DMS79 treated with DMSO at 0.1 percent for 48 hours (cell line): ENCODE data around the gene ADIRF.
"Not testable (repeated sequence)": the region's sequence is repeated elsewhere in the genome, so short reads cannot be mapped to it uniquely, and the experiment has no call there.

ENCODE experiments used
- DNase-seq: peaks from one replicate; lab custom pipeline; 2025; lab: John Stamatoyannopoulos, UW

Gene ADIRF

DNA sequence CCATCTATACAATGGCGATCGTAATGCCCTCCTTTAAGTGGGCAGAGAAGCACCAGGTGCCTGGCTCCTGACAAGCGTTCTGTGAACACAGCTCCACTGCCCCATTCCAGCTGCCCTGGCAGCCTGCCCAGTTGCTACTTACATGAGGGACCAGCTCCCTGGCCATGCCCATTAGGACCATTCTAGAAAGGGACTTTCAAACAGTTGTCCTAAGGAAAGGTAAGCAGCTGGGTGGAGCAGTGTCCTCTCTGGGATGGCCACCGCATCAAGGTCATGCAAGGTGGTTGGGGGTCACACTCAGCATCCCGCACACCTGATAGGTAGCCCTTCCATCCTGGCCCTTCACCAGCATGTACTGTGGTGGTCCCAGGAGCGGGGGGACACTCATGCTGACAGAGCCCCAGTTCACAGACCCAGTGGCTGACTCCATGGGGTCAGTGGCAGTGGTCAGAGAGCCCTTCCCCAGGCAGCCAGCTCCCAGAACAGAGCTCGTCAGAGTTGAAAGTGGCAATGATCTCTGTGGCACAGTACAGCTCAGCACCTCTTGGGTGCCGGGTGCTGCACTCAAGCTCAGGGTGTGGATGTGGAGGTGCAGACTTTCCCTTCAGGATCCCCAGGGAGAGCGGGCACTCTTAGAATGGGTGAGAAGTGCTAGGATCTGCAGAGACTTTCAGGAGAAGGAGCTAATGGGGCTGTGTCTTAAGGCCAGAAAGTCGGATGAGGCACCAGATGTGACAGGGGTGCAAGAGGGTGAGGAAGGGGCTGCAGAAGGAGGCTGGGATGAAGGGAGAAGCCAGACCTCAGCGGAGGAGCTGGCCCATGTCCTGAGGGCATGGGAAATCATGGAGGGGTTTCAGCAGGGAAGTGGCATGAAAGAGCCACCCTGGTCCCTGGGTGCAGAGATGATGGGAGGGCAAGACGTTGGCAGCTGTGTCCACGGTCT lies 21.8 kb upstream of the ADIRF start:
- DNase-seq: peak; percentile 28

DNA sequence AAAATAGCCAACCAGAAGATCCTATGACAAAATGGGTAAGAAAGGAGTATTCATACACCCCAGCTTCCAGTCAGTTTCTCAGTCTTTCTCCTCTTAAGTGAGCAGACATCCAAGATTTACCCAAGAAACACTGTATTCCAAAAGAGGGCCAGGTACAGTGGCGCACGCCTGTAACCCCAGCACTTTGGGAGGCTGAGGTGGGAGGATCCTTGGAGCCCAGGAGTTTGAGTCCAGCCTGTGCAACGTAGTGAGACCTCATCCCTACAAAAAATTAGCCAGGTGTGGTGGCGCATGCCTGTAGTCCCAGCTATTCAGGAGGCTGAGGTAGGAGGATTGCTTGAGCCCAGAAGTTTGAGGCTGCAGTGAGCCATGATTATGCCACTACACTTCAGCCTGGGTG lies 20.5 kb upstream of the ADIRF start:
- not testable (repeated sequence) for DNase-seq

- DNase-seq: no peak
Measured at GRCh38 chr10:86950349-86950748, 17.9 kb upstream of the ADIRF start.

DNA sequence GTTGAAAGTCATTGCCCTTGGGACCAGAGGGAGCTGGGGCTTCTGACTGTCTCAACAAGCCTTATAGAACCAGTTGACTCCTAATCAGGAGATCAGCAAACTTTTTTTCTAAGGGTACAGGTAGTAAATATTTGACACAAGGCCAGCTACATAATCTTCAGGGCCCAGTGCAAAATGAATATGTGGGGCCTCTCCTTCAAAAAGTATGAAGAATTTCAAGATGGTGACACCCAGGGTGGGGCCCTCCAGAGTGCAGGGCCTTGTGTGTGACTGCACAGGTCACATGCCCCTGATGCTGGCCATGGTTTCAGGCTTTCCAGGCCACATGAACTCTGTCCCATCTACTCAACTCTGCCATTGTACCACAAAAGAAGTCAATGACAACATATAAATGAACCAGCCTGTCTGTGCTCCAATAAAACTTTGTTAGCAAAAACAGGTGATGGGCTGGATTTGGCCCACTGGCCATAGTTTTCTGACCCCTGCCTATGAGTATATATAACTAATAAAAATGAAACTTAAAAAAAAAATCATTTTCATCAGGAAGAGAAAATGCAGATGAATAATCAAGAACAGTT lies 17.0 kb upstream of the ADIRF start:
- no peak for DNase-seq

DNA sequence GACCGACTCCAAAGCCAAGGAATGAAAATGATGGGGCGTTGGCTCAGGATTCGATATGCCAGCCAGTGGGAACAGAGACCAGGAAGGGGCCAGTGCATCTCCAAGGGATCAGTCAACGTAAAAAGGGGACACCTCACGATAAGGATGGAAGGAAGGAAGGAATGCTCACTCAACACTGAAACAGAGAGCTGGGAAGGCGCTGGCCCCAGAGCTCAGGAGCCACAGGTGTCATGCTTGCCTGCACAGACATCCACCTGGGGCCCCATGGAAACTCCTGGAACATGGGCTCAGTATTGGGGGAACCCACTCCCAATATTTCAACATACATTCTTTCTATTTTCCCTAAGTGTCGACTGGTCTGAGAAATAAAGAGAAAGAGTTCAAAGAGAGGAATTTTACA lies 16.2 kb upstream of the ADIRF start:
- DNase-seq: no peak

- not testable (repeated sequence) for DNase-seq
Measured at GRCh38 chr10:86952697-86953096, 15.6 kb upstream of the ADIRF start.

DNA sequence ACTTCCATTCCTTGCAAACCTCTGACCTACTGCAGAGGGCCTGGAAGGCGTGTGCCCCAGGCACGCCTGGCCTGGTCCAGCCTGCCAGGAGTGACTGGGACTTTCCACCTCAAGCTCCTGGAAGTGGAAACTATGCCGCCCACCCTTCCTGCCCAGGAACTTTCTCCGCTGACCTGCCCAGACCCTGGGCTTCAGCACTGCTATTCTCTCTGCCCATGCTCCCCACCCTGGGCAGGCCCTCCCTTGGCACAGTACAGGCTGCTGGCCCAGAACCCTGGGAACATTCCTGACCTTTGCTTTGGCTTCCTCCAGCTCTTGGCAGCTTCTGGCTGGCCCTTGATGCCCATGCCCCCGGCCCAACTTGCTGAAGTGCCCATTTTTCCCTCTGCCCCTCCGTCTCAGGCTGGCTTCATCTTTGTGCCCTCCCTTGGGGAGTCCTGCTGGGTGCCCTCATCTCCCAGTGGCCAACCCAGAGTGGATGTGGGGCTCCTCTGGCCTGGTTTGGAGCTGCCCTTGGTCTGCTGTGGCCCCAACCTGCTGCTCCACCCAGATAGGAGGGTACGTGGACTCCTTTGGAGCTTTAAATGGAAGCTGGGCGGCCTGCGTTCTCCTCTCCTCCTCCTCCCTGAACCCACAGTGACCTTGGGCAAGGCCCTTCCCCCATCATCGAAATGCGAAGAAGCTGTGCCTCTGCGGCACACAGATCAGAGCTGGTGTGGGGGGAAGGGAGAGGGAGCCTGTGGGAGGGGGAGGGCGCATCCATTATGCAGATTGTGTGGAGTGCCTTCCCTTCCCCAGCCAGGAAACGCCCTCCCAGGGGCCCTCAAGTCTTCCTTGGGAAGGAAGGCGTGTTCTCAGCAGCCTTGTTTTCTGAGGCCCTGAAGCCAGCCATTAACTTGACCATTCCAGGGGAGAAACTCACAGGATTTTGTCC lies 14.3 kb upstream of the ADIRF start:
- no peak for DNase-seq

DNA sequence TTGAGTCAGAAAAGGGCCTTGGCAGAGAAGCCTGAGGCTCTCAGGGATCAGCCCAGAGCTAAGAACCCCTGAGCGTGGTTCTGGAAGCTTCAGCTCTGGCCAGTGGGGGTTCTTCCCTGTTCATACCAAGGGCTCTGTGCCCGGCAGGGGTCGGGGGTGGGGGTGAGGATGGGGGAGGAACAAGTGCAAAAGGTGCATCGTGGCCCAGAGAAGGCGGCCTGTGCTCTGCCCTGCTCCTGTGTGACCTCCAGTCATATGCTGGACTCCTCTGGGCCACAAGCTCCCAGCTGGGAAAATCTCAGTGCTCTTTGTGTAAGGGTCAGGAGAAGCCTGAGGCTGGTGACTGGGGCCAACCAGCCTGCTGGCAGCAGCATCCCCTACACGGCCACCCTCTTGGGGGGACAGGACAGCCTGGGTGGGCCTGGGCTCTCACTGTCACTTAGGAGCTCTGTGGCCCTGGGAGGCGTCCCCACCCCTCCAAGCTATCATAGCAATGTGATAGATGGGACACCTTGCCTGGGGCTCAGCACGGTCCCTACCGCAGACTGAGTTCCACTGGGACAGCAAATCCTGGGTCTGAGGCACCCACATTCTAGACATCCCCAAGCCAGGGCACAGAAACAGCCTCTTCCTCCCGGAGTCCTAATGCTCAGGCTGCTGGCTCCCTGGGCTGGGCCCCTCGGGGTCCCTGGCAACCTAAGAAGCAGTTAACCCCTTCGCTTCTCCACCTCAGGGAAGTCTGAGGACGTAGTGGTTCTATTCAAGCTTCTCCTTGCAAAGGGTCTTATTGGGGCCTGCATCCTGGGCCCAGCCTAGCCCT lies 13.4 kb upstream of the ADIRF start:
- DNase-seq: no peak

GRCh38 chr10:86955501-86956194 lies 12.6 kb upstream of the ADIRF start:
- no peak for DNase-seq

DNA sequence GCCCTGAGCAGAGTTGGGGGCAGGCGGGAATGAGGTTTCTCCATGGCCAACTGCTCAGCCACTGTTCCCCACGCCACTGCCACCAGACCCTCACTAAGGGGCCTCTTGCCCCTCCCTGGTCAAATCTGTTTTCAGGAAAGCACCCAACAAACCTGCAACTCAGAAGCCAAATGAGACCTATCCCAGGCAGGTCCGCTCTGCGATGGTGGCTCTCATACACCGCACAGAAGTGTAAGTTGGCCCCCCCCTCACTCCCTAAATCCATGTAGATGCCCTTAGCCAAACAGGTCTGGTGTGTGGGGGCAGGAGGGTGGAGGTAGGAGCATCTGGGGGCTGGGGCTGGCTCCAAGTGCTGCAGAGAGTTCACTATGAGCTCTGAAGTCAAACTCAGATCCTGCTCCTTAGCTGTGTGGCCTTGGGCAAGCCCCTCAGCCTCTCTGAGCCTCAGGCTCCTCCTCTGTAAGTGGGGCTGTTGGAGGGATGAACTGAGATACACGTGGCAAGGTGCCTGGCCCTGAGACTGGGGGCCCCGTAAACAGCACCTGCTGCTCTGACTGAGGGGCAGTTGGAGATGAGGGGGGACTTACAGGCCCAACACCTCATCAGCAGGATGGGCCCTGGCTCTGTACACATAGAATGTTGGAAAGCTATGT lies 12.0 kb upstream of the ADIRF start:
- DNase-seq: no peak

DNA sequence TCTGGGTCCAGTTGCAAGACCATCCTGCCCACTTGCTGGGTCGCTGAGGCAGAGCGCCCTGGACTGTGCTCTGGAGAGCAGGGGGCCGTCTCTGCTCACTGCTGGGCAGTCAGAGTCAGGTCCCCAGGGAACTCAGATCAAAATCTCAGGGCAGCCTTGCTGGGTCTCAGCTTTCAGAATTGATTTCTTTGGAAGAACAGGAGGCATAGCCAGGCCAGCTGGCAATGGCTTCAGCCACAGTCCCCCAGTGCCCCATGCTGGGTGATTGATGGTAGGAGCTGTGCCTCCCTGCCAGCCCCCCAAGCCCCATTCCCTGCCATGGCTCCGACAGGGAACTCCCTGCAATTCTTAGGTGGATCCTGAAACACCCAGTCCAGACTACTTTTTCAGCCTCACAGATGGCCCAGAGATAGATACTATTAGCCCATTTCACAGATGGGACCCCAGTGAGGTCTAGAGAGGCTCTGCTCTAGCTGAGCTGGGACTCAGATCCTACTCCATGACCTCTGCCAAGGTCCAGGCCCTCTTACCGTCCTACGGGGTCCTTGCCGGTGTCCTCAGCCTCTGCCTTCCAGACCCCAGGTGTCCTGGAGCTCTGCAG lies 11.3 kb upstream of the ADIRF start:
- DNase-seq: no peak

GRCh38 chr10:86957471-86958115 lies 10.7 kb upstream of the ADIRF start, which contains the start of gene MMRN2:
TSS of gene MMRN2 (minus strand) at chr10:86957615. CDS start at chr10:86957541, 74 bp downstream.
- no peak for DNase-seq

- peak; percentile 5 for DNase-seq
Measured at GRCh38 chr10:86958116-86958900, 10.0 kb upstream of the ADIRF start, which contains the start of gene SNCG. TSS of gene SNCG (plus strand) at chr10:86958599. CDS start at chr10:86958698, 99 bp downstream.

- DNase-seq: no peak
Measured at GRCh38 chr10:86958901-86959736, 9.2 kb upstream of the ADIRF start.

DNA sequence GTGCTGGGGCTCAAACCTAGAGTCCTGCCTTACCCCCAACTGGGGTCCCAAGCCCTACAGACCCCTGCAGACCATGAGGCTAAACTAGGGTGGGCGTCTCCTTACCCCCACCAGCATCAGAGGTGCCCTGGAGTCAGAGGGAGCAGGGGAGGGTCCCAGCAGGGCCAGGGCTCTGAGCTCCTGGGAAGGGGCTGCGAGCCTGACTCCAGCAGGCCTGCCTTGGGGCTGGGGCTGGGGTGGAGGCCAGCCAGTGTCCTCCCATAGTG lies 8.6 kb upstream of the ADIRF start:
- no peak for DNase-seq

DNA sequence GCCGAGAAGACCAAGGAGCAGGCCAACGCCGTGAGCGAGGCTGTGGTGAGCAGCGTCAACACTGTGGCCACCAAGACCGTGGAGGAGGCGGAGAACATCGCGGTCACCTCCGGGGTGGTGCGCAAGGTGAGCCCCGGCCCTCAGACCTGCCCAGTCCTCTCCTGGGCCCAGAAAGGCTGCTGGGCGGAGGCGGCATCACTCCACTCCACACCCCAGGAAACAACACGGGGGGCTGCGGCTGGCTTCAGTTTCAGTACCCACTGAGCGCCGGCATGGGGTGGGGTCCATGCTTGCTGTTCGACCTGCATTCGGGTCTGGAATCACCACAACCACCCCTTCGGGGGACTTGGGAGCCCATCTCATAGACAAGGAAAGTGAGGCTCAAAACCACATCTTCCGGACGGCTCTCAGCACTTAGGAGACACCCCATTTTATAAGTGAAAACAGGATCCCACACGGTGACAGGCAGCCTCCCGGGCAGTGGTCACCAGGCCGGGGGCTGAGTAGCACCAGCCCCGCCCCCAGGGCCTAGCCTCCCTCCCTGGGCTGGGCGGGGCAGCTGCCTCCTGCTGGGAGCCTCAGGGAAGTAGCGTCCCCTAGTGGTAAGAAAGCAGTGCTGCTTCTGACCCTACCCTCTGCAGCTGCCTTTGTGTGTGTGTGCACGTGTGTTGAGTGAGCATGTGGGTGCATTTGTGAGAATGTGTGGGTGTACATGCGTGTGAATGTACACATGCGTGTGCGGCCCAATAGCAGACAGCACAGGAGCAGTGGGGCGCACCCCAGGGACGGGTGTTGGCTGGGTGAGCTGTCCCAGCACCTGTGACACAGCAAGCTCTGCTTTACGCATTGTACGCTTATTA lies 8.0 kb upstream of the ADIRF start:
- DNase-seq: no peak
